WTC11 (cell line): ENCODE measurements around the gene OR5B21. TPM values are rescaled to one million over a fixed set of nuclear protein-coding genes. Genes with fewer than 3 reads are reported as not detected.

Experiments
- ATAC-seq: fragments of 200-7000 bp; cut with Tn5 transposase; 2 replicates; pipeline ENCODE4 v1.10.0; 2021; ENCODE audit warnings: mild to moderate bottlenecking, moderate library complexity
- CTCF ChIA-PET: fragments of 300-600 bp; sonication (Branson Sonifier 250); formaldehyde crosslinking; loops from one replicate; lab custom pipeline; 2021; ENCODE audit warnings: antibody characterized with exemption; lab: Charles Lee
- POLR2A ChIA-PET: fragments of 350-600 bp; sonication (Branson Sonifier 250); formaldehyde crosslinking; loops from one replicate; lab custom pipeline; 2021; ENCODE audit warnings: antibody characterized with exemption; lab: Charles Lee
- DNase-seq: peaks from one replicate; pipeline ENCODE4 v3.0.0; 2021; ENCODE audit warnings: low spot score
- H3K27ac Mint-ChIP-seq: 2 replicates; pipeline ENCODE4 v1.8.0; 2021; ENCODE audit warnings: mixed read lengths
- H3K27me3 Mint-ChIP-seq: 2 replicates; pipeline ENCODE4 v1.8.0; 2021; ENCODE audit warnings: low read depth, mild to moderate bottlenecking, moderate library complexity, mixed read lengths
- H3K36me3 Mint-ChIP-seq: 2 replicates; pipeline ENCODE4 v1.8.0; 2021; ENCODE audit warnings: mixed read lengths
- H3K4me1 Mint-ChIP-seq: 2 replicates; pipeline ENCODE4 v1.8.0; 2022; ENCODE audit warnings: mixed read lengths
- H3K4me3 Mint-ChIP-seq: 2 replicates; pipeline ENCODE4 v1.8.0; 2021; ENCODE audit warnings: mild to moderate bottlenecking, moderate library complexity, mixed read lengths
- H3K9me3 Mint-ChIP-seq: 2 replicates; pipeline ENCODE4 v1.8.0; 2021; ENCODE audit warnings: mixed read lengths
- FOXP1 ChIP-seq: sonication (generic); formaldehyde crosslinking; IDR thresholded peaks from 2 replicates; pipeline ENCODE4 v1.8.0; 2022; ENCODE audit warnings: missing genetic modification reagents, mild to moderate bottlenecking, moderate library complexity, borderline replicate concordance
- HMGA2 ChIP-seq: fragments of 250-450 bp; sonication (Bioruptor Pico); IDR thresholded peaks from 2 replicates; pipeline ENCODE4 v1.4.0; 2021; ENCODE audit warnings: mild to moderate bottlenecking, moderate library complexity
- IRF2 ChIP-seq: sonication (generic); formaldehyde crosslinking; IDR thresholded peaks from 2 replicates; pipeline ENCODE4 v1.8.0; 2022; ENCODE audit warnings: low read depth, missing genetic modification reagents, borderline replicate concordance
- RELA ChIP-seq: sonication (generic); formaldehyde crosslinking; IDR thresholded peaks from 2 replicates; pipeline ENCODE4 v1.8.1; 2022; ENCODE audit warnings: missing genetic modification reagents, mild to moderate bottlenecking, borderline replicate concordance
- ZNF138 ChIP-seq: sonication (generic); formaldehyde crosslinking; conservative IDR thresholded peaks from 2 replicates; pipeline ENCODE4 v1.8.1; 2022; ENCODE audit warnings: mild to moderate bottlenecking, moderate library complexity, missing genetic modification reagents
- total RNA-seq: library from RNA; stranded (reverse); gene quantifications from 3 replicates; pipeline ENCODE4 v1.2.3, GENCODE V29; 2021
- TF ChIP-seq, protein P1 (sequence below): sonication (generic); formaldehyde crosslinking; IDR thresholded peaks from 2 replicates; pipeline ENCODE4 v1.8.0; 2022; ENCODE audit warnings: missing genetic modification reagents
- TF ChIP-seq, protein P2 (sequence below): sonication (generic); formaldehyde crosslinking; IDR thresholded peaks from 2 replicates; pipeline ENCODE4 v1.8.1; 2023; ENCODE audit warnings: mild to moderate bottlenecking, moderate library complexity, missing genetic modification reagents
- TF ChIP-seq, protein P3 (sequence below): sonication (generic); formaldehyde crosslinking; IDR thresholded peaks from 2 replicates; pipeline ENCODE4 v1.8.1; 2022; ENCODE audit warnings: low read depth, missing genetic modification reagents, borderline replicate concordance
- TF ChIP-seq, protein P4 (sequence below): fragments of 250-450 bp; sonication (Bioruptor Pico); conservative IDR thresholded peaks from 2 replicates; pipeline ENCODE4 v1.9.0; 2021; ENCODE audit warnings: mild to moderate bottlenecking

Gene OR5B21
- total RNA-seq, 1 experiment from 2014 or later: not detected

DNA sequence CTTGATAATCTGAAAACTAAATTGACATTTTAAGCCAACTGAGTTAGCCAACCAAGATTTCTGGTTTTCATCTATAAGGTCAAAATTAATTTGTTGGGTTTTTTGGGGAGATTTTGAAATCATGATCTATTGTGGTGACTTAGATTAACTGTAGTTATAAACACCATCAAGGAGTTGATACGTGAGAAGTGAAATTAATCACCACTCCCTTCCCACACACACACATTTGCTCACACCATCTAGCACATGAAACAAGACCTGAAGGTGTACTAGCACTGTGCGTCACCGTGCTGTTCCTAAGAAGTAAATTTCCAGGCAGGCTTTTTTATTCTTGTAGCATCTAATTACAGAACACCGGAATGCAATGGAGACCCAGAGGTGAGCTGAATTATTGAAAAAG, 2.1 kb downstream of the OR5B21 start (continued):
- TF ChIP-seq, protein P1, sequence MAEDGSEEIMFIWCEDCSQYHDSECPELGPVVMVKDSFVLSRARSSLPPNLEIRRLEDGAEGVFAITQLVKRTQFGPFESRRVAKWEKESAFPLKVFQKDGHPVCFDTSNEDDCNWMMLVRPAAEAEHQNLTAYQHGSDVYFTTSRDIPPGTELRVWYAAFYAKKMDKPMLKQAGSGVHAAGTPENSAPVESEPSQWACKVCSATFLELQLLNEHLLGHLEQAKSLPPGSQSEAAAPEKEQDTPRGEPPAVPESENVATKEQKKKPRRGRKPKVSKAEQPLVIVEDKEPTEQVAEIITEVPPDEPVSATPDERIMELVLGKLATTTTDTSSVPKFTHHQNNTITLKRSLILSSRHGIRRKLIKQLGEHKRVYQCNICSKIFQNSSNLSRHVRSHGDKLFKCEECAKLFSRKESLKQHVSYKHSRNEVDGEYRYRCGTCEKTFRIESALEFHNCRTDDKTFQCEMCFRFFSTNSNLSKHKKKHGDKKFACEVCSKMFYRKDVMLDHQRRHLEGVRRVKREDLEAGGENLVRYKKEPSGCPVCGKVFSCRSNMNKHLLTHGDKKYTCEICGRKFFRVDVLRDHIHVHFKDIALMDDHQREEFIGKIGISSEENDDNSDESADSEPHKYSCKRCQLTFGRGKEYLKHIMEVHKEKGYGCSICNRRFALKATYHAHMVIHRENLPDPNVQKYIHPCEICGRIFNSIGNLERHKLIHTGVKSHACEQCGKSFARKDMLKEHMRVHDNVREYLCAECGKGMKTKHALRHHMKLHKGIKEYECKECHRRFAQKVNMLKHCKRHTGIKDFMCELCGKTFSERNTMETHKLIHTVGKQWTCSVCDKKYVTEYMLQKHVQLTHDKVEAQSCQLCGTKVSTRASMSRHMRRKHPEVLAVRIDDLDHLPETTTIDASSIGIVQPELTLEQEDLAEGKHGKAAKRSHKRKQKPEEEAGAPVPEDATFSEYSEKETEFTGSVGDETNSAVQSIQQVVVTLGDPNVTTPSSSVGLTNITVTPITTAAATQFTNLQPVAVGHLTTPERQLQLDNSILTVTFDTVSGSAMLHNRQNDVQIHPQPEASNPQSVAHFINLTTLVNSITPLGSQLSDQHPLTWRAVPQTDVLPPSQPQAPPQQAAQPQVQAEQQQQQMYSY (CRISPR knock-in tag): no peak
- TF ChIP-seq ZNF138 (CRISPR knock-in tag) (no peak), IRF2 (CRISPR knock-in tag) (no peak)
- TF ChIP-seq, protein P2, sequence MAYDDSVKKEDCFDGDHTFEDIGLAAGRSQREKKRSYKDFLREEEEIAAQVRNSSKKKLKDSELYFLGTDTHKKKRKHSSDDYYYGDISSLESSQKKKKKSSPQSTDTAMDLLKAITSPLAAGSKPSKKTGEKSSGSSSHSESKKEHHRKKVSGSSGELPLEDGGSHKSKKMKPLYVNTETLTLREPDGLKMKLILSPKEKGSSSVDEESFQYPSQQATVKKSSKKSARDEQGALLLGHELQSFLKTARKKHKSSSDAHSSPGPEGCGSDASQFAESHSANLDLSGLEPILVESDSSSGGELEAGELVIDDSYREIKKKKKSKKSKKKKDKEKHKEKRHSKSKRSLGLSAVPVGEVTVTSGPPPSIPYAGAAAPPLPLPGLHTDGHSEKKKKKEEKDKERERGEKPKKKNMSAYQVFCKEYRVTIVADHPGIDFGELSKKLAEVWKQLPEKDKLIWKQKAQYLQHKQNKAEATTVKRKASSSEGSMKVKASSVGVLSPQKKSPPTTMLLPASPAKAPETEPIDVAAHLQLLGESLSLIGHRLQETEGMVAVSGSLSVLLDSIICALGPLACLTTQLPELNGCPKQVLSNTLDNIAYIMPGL: no peak
- TF ChIP-seq, protein P3, sequence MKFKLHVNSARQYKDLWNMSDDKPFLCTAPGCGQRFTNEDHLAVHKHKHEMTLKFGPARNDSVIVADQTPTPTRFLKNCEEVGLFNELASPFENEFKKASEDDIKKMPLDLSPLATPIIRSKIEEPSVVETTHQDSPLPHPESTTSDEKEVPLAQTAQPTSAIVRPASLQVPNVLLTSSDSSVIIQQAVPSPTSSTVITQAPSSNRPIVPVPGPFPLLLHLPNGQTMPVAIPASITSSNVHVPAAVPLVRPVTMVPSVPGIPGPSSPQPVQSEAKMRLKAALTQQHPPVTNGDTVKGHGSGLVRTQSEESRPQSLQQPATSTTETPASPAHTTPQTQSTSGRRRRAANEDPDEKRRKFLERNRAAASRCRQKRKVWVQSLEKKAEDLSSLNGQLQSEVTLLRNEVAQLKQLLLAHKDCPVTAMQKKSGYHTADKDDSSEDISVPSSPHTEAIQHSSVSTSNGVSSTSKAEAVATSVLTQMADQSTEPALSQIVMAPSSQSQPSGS: no peak

- POLR2A ChIA-PET: no interaction called here
- no peaks in the 10 kb centered on the region; the same call in 1 of the 2 replicates for H3K27me3 Mint-ChIP-seq
- no peaks in the 10 kb centered on the region for H3K36me3 Mint-ChIP-seq
- H3K27ac Mint-ChIP-seq: no peak overlapping the region
- ATAC-seq (no peak), DNase-seq (no peak)
- H3K4me1 Mint-ChIP-seq: peaks cover 4% of the 10 kb centered on the region; the same call in 1 of the 2 replicates
- CTCF ChIA-PET: interaction anchor here (4.3 kb wide), 1 partner anchor 20 kb away, joined by 16 read pairs; no protein-coding TSS in a partner anchor
- H3K9me3 Mint-ChIP-seq: no peaks in the 10 kb centered on the region
- no peak overlapping the region for H3K4me3 Mint-ChIP-seq
- TF ChIP-seq HMGA2 (CRISPR knock-in tag) (no peak), RELA (CRISPR knock-in tag) (no peak), FOXP1 (no peak)
- TF ChIP-seq, protein P1 (CRISPR knock-in tag): no peak
- TF ChIP-seq, protein P4, sequence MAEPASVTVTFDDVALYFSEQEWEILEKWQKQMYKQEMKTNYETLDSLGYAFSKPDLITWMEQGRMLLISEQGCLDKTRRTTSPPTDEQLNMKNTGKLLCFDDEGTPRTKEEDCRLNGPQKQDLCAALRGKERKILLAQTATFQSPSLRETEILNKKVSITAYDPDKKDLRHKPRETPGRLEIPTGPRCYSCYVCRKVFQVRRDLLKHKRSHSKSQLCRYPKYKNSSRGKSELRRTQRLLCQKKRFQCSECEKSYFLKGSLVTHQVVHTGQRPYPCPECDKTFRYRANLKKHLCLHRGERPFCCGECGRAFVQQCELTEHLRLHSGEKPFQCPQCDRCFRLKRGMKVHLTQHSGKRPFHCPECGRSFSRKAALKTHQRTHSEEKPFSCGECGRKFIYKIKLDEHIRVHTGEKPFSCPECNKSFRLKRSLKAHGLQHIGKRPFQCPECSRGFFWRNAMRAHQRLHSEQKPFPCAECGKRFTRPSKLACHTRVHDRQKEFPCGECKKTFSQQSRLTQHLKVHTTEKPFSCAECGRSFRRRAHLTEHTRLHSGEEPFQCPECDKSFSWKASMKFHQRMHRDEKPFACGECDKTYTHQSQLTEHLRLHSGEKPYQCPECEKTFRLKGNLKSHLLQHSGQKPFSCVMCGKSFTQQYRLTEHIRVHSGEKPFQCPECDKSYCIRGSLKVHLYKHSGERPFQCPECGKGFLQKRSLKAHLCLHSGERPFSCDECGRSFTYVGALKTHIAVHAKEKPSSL (CRISPR knock-in tag): no peak
These were observed 3.7 kb downstream of the OR5B21 start for GRCh38 chr11:58504232-58504631.
